IgD-negative memory B cell (primary cell): ENCODE data around the gene SCN4B. TPM values are rescaled to one million over a fixed set of nuclear protein-coding genes. Genes with fewer than 3 reads are reported as not detected.
A peak's percentile ranks its signal among the peaks of the same experiment; 100 is the strongest.

ENCODE experiments used
- H3K27ac Mint-ChIP-seq, 3 donors: one replicate each; pipeline ENCODE4 v1.8.0; 2020 to 2022; ENCODE audit warnings: mild to moderate bottlenecking in 3 of 3, mixed read lengths in 3 of 3, moderate library complexity in 1 of 3
- H3K27me3 Mint-ChIP-seq: one replicate; pipeline ENCODE4 v1.8.0; 2021; ENCODE audit warnings: mixed read lengths
- H3K36me3 Mint-ChIP-seq: one replicate; pipeline ENCODE4 v1.8.0; 2020; ENCODE audit warnings: mild to moderate bottlenecking, mixed read lengths
- H3K4me1 Mint-ChIP-seq, 3 donors: one replicate each; pipeline ENCODE4 v1.8.0; 2020 to 2022; ENCODE audit warnings: mixed read lengths in 3 of 3, mild to moderate bottlenecking in 1 of 3
- H3K4me3 Mint-ChIP-seq, 4 donors: one replicate each; pipeline ENCODE4 v1.8.0; 2020 to 2022; ENCODE audit warnings: mild to moderate bottlenecking in 4 of 4, mixed read lengths in 4 of 4, moderate library complexity in 3 of 4
- H3K9me3 Mint-ChIP-seq, 3 donors: one replicate each; pipeline ENCODE4 v1.8.0; 2020 to 2021; ENCODE audit warnings: mixed read lengths in 3 of 3, mild to moderate bottlenecking in 1 of 3
- polyA plus RNA-seq: library from polyadenylated mRNA; unstranded; fragments of 300-500 nt; fragmentation: Illumina TruSeq; gene quantifications from one replicate; pipeline ENCODE4 v1.2.3, GENCODE V29; 2021

The SCN4B gene
- polyA plus RNA-seq, 1 donor from 2014 or later, result not detected

DNA sequence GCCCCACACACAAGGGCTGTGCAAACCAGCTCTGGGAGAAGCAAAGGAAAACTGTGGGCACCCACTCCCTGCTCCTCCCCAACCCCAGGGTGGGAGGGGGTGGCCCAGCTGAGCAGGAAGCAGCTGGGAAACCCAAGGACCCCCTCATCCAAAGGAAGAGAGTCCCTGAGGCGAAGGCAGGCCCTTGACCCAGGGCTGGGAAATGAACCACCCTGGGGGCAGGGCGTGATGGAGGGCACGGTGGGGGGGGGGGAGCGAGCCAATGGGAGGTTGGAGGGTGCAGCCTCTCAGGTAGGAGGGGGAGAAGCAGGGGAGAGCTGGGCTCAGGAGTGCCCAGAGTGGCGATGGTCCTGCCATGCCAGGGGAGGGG lies 16.8 kb downstream of the SCN4B start:
- Mint-ChIP-seq H3K36me3 (no peaks in the 10 kb centered on the region), H3K9me3 (no peaks in the 10 kb centered on the region), H3K27me3 (peaks cover 30% of the 10 kb centered on the region), H3K4me3 (no peak overlapping the region), H3K27ac (peak overlapping the region in 1 of 3 donors; percentile 61), H3K4me1 (no peaks in the 10 kb centered on the region)

GRCh38 chr11:118135051-118135795 lies 17.4 kb downstream of the SCN4B start:
- Mint-ChIP-seq H3K4me3 (no peak overlapping the region), H3K27me3 (peaks cover 25% of the 10 kb centered on the region), H3K4me1 (no peaks in the 10 kb centered on the region), H3K36me3 (no peaks in the 10 kb centered on the region), H3K27ac (peak overlapping the region in 1 of 3 donors; percentile 61), H3K9me3 (no peaks in the 10 kb centered on the region)

DNA sequence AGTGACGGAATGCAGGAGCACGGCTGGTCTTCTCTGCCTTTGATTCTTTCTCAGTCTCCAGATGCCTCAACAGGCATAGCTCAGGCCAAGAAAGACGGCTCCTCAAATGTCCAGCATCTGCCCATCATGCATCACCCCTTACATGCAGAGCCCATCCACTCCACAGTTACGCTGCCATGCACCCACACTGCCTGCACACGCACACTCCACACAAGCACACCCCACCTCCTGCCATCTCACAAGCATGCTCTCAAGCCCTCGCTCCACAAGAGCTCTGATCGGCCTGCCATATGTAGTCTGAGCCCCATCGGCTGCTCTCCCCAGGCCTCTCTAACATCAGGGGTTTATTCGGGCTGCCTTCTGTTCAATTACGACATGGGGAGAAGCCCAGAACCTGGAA lies 18.8 kb downstream of the SCN4B start:
- Mint-ChIP-seq H3K27me3 (peaks cover 16% of the 10 kb centered on the region), H3K9me3 (no peaks in the 10 kb centered on the region), H3K36me3 (no peaks in the 10 kb centered on the region), H3K4me1 (no peaks in the 10 kb centered on the region), H3K4me3 (no peak overlapping the region), H3K27ac (no peak overlapping the region)

GRCh38 chr11:118132385-118133151 lies 20.1 kb downstream of the SCN4B start:
- Mint-ChIP-seq H3K9me3 (no peaks in the 10 kb centered on the region), H3K27me3 (peaks cover 16% of the 10 kb centered on the region), H3K4me3 (no peak overlapping the region), H3K27ac (no peak overlapping the region), H3K36me3 (no peaks in the 10 kb centered on the region), H3K4me1 (no peaks in the 10 kb centered on the region)

GRCh38 chr11:118129471-118130172 lies 23.0 kb downstream of the SCN4B start:
- H3K9me3 Mint-ChIP-seq, result no peaks in the 10 kb centered on the region
- peaks cover 7% of the 10 kb centered on the region for H3K27me3 Mint-ChIP-seq
- H3K36me3 Mint-ChIP-seq, result no peaks in the 10 kb centered on the region
- H3K27ac Mint-ChIP-seq, result no peak overlapping the region
- peaks cover 0 to 1% (median 0%) of the 10 kb centered on the region in 3 donors for H3K4me1 Mint-ChIP-seq
- H3K4me3 Mint-ChIP-seq, result no peak overlapping the region

DNA sequence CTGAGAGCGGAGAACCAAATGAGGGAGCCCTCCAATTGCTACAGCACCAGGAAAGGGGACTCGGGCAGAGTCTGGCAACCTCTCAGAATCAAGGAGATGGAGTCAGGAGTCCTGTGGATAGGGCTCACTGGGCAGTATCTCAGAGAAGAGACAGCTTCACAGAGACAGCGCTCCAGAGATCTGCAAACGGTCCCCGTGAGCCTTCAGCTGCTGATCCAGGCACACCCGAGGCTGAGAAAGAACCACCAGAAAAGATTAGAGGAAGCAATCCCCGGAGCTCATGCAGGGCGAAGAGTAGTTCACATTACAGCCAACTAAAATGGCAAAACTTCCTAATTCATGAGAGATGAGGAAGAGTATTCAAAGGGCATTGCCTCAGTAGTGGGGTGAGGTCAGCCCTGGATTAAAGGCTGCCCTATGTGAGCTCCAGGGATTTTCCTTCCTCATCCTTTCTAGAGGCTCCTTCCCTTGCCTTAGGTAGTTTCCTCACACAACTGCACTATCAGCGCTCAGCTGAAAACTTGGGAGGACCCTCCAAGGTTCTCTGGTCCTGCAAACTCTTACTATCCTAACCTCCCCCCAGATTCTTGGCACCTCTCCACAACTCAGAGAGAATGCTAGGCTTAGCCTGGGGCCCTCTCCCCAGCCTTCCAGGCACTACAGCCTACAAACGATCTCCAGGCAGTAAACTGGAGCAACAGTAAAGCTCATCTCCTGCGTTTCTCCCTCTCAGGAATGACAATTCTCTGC lies 23.7 kb downstream of the SCN4B start:
- H3K27ac Mint-ChIP-seq, result no peak overlapping the region
- H3K36me3 Mint-ChIP-seq, result no peaks in the 10 kb centered on the region

GRCh38 chr11:118128310-118128709 lies 24.3 kb downstream of the SCN4B start:
- Mint-ChIP-seq H3K4me1 (peaks cover 0 to 1% (median 0%) of the 10 kb centered on the region in 3 donors), H3K4me3 (no peak overlapping the region), H3K36me3 (no peaks in the 10 kb centered on the region), H3K9me3 (no peaks in the 10 kb centered on the region), H3K27ac (no peak overlapping the region), H3K27me3 (peaks cover 1% of the 10 kb centered on the region)

More for the DNA sequence above, 23.7 kb downstream of the SCN4B start:
- Mint-ChIP-seq H3K4me1 (peaks cover 0 to 1% (median 0%) of the 10 kb centered on the region in 3 donors), H3K4me3 (no peak overlapping the region), H3K27me3 (peaks cover 4% of the 10 kb centered on the region), H3K9me3 (no peaks in the 10 kb centered on the region)

DNA sequence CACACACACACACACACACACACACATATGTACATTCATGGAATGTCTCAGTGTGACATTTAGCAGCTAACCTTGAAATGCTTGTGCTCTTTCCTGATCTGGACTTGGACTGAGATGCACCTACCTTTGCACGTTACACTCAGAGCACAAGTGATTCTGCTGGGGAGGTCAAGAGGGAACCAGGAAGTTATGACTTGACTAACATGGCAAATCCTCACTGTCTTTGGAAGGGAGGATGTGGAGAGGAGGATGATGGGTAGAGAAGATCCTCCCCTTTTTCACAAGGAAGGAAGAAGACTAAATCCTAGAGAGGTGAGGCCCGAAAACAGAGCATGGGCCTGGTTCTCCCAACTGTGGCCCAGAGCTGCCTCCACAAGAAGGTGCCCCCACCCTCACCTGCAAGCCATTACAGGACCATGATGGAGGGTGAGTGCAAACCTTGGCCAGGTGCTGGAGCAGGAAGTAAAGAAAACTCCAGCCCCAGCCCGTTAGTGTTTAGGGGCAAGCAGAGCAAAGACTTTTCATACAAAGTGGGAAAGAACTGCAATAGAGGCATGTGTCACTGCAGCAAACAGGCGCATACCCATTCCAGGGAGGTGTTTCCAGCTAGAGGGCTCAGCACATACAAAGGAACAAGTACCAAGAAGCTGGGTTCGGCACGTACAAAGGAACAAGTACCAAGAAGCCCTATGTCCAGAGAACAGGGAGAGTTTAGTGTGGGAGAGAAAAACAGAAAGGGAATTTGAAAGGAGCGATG lies 26.4 kb downstream of the SCN4B start:
- H3K9me3 Mint-ChIP-seq, result no peaks in the 10 kb centered on the region
- H3K4me3 Mint-ChIP-seq, result no peak overlapping the region
- peaks cover 1% of the 10 kb centered on the region for H3K27me3 Mint-ChIP-seq
- no peaks in the 10 kb centered on the region for H3K36me3 Mint-ChIP-seq
- peaks cover 0 to 1% (median 0%) of the 10 kb centered on the region in 3 donors for H3K4me1 Mint-ChIP-seq
- H3K27ac Mint-ChIP-seq, result no peak overlapping the region

DNA sequence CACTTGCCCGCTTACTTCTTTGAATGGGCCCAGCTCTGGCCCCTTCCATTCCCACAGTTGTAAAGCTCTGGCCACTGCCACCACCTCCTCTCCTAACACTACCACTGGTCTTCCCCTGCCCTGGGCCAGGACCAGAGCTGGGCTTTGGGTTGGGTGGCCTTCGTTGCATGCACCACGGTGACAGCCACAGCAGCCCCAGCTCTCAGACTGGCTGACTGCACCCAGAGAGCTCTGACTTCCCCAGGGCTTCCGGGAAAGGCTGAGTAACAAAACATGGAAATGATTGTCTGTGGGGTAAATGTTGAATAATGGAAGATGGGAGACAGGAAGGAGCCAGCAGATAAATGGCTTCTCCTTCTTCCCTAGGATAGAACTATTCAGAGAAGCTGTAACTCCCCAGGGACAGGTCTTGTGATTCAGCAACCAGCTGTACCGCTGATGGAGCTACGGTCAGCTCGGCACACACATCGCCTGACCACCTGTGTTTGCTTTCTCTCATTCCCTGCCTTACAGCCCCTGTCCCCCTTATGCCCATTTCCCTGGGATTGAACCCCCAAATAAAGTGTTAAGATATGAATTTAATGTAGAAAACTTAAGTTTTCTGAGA lies 27.6 kb downstream of the SCN4B start:
- peaks cover 0 to 7% (median 0%) of the 10 kb centered on the region in 3 donors for H3K9me3 Mint-ChIP-seq
- no peaks in the 10 kb centered on the region for H3K36me3 Mint-ChIP-seq
- H3K27me3 Mint-ChIP-seq, result no peaks in the 10 kb centered on the region
- no peak overlapping the region for H3K27ac Mint-ChIP-seq
- H3K4me3 Mint-ChIP-seq, result no peak overlapping the region
- peaks cover 0 to 1% (median 0%) of the 10 kb centered on the region in 3 donors for H3K4me1 Mint-ChIP-seq

DNA sequence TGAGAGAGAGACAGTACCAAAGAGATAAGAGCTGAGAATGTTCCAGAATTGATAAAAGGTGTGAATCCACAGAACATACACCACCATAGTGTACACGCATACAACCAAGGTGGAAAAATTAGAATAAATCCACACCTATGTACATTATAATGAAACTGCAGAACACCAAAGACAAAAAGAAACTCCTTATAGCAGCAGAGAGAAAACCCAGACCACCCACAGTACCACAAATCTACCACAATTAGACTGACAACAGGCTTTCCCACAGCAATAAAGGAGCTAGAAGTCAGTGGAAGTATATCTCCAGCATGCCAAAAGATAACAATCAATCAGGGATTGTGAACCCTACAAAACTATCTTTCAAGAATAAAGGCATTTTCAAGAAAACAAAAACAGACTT lies 31.8 kb downstream of the SCN4B start:
- Mint-ChIP-seq H3K36me3 (no peaks in the 10 kb centered on the region), H3K9me3 (peaks cover 0 to 7% (median 0%) of the 10 kb centered on the region in 3 donors), H3K4me1 (peaks cover 9 to 12% (median 12%) of the 10 kb centered on the region in 3 donors), H3K27ac (no peak overlapping the region), H3K4me3 (no peak overlapping the region), H3K27me3 (peaks cover 5% of the 10 kb centered on the region)

GRCh38 chr11:118117790-118118601 lies 34.6 kb downstream of the SCN4B start:
- Mint-ChIP-seq H3K36me3 (no peaks in the 10 kb centered on the region), H3K4me3 (peak overlapping the region in 2 of 4 donors; percentile 14 to 63), H3K9me3 (peaks cover 0 to 7% (median 0%) of the 10 kb centered on the region in 3 donors), H3K4me1 (peaks cover 14 to 16% (median 14%) of the 10 kb centered on the region in 3 donors), H3K27ac (no peak overlapping the region), H3K27me3 (peaks cover 5% of the 10 kb centered on the region)

DNA sequence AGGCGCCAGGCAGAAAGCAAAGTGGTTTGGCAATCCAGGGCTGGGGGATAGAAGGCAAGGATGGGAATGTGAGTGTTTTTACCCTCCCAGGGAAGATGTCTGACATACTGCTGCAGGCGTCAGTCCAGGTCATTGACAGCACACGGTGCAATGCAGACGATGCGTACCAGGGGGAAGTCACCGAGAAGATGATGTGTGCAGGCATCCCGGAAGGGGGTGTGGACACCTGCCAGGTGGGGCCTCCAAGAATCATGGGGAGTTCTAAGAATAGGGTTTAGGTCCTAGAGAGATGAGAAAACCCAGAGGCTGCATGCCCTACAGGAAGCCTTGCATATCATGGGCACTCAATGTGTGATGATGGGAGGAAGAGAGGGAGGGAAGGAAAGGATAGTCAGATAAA lies 37.6 kb downstream of the SCN4B start:
- no peak overlapping the region for H3K4me3 Mint-ChIP-seq
- no peaks in the 10 kb centered on the region for H3K36me3 Mint-ChIP-seq
- H3K27me3 Mint-ChIP-seq, result peaks cover 11% of the 10 kb centered on the region
- H3K9me3 Mint-ChIP-seq, result no peaks in the 10 kb centered on the region
- H3K4me1 Mint-ChIP-seq, result peaks cover 14 to 16% (median 14%) of the 10 kb centered on the region in 3 donors
- peak overlapping the region in 1 of 3 donors; percentile 54 for H3K27ac Mint-ChIP-seq

- Mint-ChIP-seq H3K36me3 (no peaks in the 10 kb centered on the region), H3K9me3 (no peaks in the 10 kb centered on the region), H3K27me3 (peaks cover 13% of the 10 kb centered on the region), H3K27ac (peak overlapping the region in 1 of 3 donors; percentile 54), H3K4me3 (no peak overlapping the region), H3K4me1 (peaks cover 14 to 16% (median 14%) of the 10 kb centered on the region in 3 donors)
Observed at GRCh38 chr11:118114266-118114665, 38.4 kb downstream of the SCN4B start.
